ENCODE measurements around the gene ZDHHC7. TPM values are rescaled to one million over a fixed set of nuclear protein-coding genes. Genes with fewer than 3 reads are reported as not detected.

The ZDHHC7 gene
- total RNA-seq, 1 donor from 2014 or later = 67.3 TPM

GRCh38 chr16:84924331-84925091, 86.8 kb downstream of the ZDHHC7 start:
- Mint-ChIP-seq H3K27ac (peak overlapping the region; percentile 86), H3K4me3 (ENCODE audit: low read depth) (no peak overlapping the region), H3K27me3 (peaks cover 10% of the 10 kb centered on the region), H3K9me3 (ENCODE audit: low read depth) (no peaks in the 10 kb centered on the region), H3K36me3 (ENCODE audit: insufficient read depth) (no peaks in the 10 kb centered on the region), H3K4me1 (ENCODE audit: low read depth) (no peaks in the 10 kb centered on the region)
- no peak for DNase-seq (ENCODE audit: low spot score, unreplicated experiment)
- TF ChIP-seq CTCF (IDR thresholded peaks at IDR 0.05; ENCODE audit: unreplicated experiment) = no peak

Other genes starting within 250 kb of the ZDHHC7 start
- gene CRISPLD2, start 191.6 kb downstream of the ZDHHC7 start, total RNA-seq = 10.0 and 11.0 TPM in 2 replicates
- gene KIAA0513, start 16.3 kb upstream of the ZDHHC7 start, total RNA-seq = 15.2 and 16.3 TPM in 2 replicates
- gene CIBAR2, start 100.9 kb upstream of the ZDHHC7 start, total RNA-seq = 0.43 and 0.80 TPM in 2 replicates

Measured in progenitor cell of endocrine pancreas (in vitro differentiated cells).